ENCODE data around the gene IER5. TPM values are rescaled to one million over a fixed set of nuclear protein-coding genes. Genes with fewer than 3 reads are reported as not detected.

Gene IER5
- total RNA-seq, 1 experiment from 2014 or later = 9.4 TPM

- H3K4me1 ChIP-seq = peaks cover 53% of the 10 kb centered on the region
- H3K4me1 Mint-ChIP-seq (ENCODE audit: low read depth, unreplicated experiment) = peaks cover 56% of the 10 kb centered on the region
- peaks cover 28% of the 10 kb centered on the region for H3K36me3 Mint-ChIP-seq (ENCODE audit: insufficient read depth, unreplicated experiment)
- ChIA-PET POLR2A (interaction anchor here (0.6 kb wide), 1 partner anchor 17 kb away, joined by 3 read pairs; no protein-coding TSS in a partner anchor), CTCF (no interaction called here)
- H3K9me3 ChIP-seq = no peaks in the 10 kb centered on the region
- TF ChIP-seq CTCF (IDR thresholded peaks at IDR 0.05; ENCODE audit: insufficient read depth in 1 of 2, low read depth in 1 of 2, low read length in 1 of 2, severe bottlenecking in 1 of 2, unreplicated experiment in 1 of 2) = no peak
- H3K9me3 Mint-ChIP-seq (ENCODE audit: unreplicated experiment) = no peaks in the 10 kb centered on the region
- H3K27ac Mint-ChIP-seq (ENCODE audit: unreplicated experiment) = peak overlapping the region; percentile 18
- no TSS peak for BruUV-seq (replicated peaks)
- no peak overlapping the region for H3K4me3 Mint-ChIP-seq (ENCODE audit: unreplicated experiment)
- intact Hi-C loops (cut with micrococcal nuclease; ENCODE audit: unreplicated experiment) = no loop called here
- DNase-seq = no peak
- no peaks in the 10 kb centered on the region for H3K36me3 ChIP-seq (ENCODE audit: control insufficient read depth, insufficient read depth, low read length)
- H3K27me3 Mint-ChIP-seq (ENCODE audit: insufficient read depth, unreplicated experiment) = no peaks in the 10 kb centered on the region
- no peak overlapping the region for H3K4me3 ChIP-seq (ENCODE audit: low read depth, low read length)
- H3K27me3 ChIP-seq (replicated peaks; ENCODE audit: control insufficient read depth, insufficient read depth, low read length) = no peaks in the 10 kb centered on the region
Observed at GRCh38 chr1:181094416-181095212, 6.1 kb downstream of the IER5 start.

- POLR2A ChIA-PET = no interaction called here
Observed at GRCh38 chr1:181095260-181095659, 6.8 kb downstream of the IER5 start.

DNA sequence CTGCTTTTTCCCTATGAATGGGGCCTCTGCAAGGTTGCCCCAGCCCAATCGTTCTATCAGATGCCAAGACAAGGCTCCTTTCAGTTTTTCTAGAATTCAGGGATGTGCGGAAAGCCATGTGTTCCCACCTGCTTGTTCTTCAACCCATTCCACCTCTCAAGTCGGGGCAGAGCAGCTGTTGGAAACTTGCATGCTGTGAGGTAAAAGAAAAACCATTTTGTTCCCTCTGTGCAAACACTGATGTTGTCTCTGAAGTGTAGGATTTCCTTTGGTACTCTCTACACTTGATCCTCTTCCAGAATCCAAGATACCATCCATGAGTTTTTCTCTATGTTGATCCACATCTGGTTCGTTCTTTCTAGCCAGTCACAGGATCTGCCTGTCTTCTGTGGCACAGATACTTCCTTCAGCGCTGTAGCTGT lies 7.3 kb downstream of the IER5 start:
- Mint-ChIP-seq H3K9me3 (ENCODE audit: unreplicated experiment) (no peaks in the 10 kb centered on the region), H3K4me1 (ENCODE audit: low read depth, unreplicated experiment) (peaks cover 67% of the 10 kb centered on the region), H3K4me3 (ENCODE audit: unreplicated experiment) (no peak overlapping the region), H3K36me3 (ENCODE audit: insufficient read depth, unreplicated experiment) (peaks cover 20% of the 10 kb centered on the region), H3K27ac (ENCODE audit: unreplicated experiment) (no peak overlapping the region), H3K27me3 (ENCODE audit: insufficient read depth, unreplicated experiment) (no peaks in the 10 kb centered on the region)
- intact Hi-C loops (cut with micrococcal nuclease; ENCODE audit: unreplicated experiment) = no loop called here
- Histone ChIP-seq H3K36me3 (ENCODE audit: control insufficient read depth, insufficient read depth, low read length) (no peaks in the 10 kb centered on the region), H3K4me3 (ENCODE audit: low read depth, low read length) (no peak overlapping the region), H3K27me3 (replicated peaks; ENCODE audit: control insufficient read depth, insufficient read depth, low read length) (no peaks in the 10 kb centered on the region), H3K4me1 (peaks cover 65% of the 10 kb centered on the region), H3K9me3 (no peaks in the 10 kb centered on the region)
- ChIA-PET CTCF (no interaction called here), POLR2A (no interaction called here)
- no peak for DNase-seq
- no TSS peak for BruUV-seq (replicated peaks)
- no peak for TF ChIP-seq CTCF (IDR thresholded peaks at IDR 0.05; ENCODE audit: insufficient read depth in 1 of 2, low read depth in 1 of 2, low read length in 1 of 2, severe bottlenecking in 1 of 2, unreplicated experiment in 1 of 2)

More at GRCh38 chr1:181095260-181095659, 6.8 kb downstream of the IER5 start:
- Histone ChIP-seq H3K4me1 (peaks cover 60% of the 10 kb centered on the region), H3K9me3 (no peaks in the 10 kb centered on the region), H3K36me3 (ENCODE audit: control insufficient read depth, insufficient read depth, low read length) (no peaks in the 10 kb centered on the region), H3K4me3 (ENCODE audit: low read depth, low read length) (no peak overlapping the region), H3K27me3 (replicated peaks; ENCODE audit: control insufficient read depth, insufficient read depth, low read length) (no peaks in the 10 kb centered on the region)
- CTCF ChIA-PET = no interaction called here
- H3K27ac Mint-ChIP-seq (ENCODE audit: unreplicated experiment) = peak overlapping the region; percentile 18
- DNase-seq = no peak
- BruUV-seq (replicated peaks) = no TSS peak
- peaks cover 21% of the 10 kb centered on the region for H3K36me3 Mint-ChIP-seq (ENCODE audit: insufficient read depth, unreplicated experiment)
- no peak overlapping the region for H3K4me3 Mint-ChIP-seq (ENCODE audit: unreplicated experiment)
- intact Hi-C loops (cut with micrococcal nuclease; ENCODE audit: unreplicated experiment) = no loop called here
- no peaks in the 10 kb centered on the region for H3K27me3 Mint-ChIP-seq (ENCODE audit: insufficient read depth, unreplicated experiment)
- no peak for TF ChIP-seq CTCF (IDR thresholded peaks at IDR 0.05; ENCODE audit: insufficient read depth in 1 of 2, low read depth in 1 of 2, low read length in 1 of 2, severe bottlenecking in 1 of 2, unreplicated experiment in 1 of 2)
- no peaks in the 10 kb centered on the region for H3K9me3 Mint-ChIP-seq (ENCODE audit: unreplicated experiment)
- peaks cover 62% of the 10 kb centered on the region for H3K4me1 Mint-ChIP-seq (ENCODE audit: low read depth, unreplicated experiment)

Data from Caco-2 (cell line).